ENCODE results near the gene TCF12. TPM values are rescaled to one million over a fixed set of nuclear protein-coding genes. Genes with fewer than 3 reads are reported as not detected.

Gene TCF12
- total RNA-seq, 1 experiment from 2014 or later, result 76.7 TPM

DNA sequence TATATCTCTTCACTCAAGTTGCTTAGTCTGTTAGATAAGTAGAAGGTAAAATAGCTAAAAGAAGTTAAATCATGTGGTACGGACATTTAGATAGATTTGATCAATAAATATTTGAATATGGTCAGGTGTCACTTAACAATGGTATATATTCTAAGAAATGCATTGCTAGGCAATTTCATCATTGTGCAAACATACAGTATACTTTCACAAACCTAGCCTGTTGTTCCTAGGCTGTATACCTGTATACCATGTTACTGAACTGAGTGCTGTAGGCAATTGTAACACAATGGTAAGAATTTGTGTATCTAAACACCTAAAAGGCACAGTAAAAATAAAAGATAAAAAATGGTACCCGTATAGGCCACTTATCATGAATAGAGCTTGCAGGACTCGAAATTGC lies 345.1 kb downstream of the TCF12 start:
- Histone ChIP-seq H2AFZ (ENCODE audit: low read length) (no peak overlapping the region), H4K8ac (replicated peaks; ENCODE audit: insufficient read length, low read depth, low read length) (no peak overlapping the region), H3K79me2 (ENCODE audit: insufficient read depth, low read length) (no peaks in the 10 kb centered on the region), H2AK5ac (ENCODE audit: insufficient read length, low read length) (no peak overlapping the region), H2BK15ac (ENCODE audit: low read depth, low read length) (no peak overlapping the region), H3K56ac (ENCODE audit: insufficient read length, low read depth, low read length) (no peak overlapping the region), H3K23ac (ENCODE audit: insufficient read length, low read depth, low read length) (no peak overlapping the region), H3K18ac (ENCODE audit: insufficient read length, low read depth, low read length) (no peak overlapping the region), H4K91ac (ENCODE audit: insufficient read length, low read depth, low read length) (no peak overlapping the region), H3K14ac (ENCODE audit: insufficient read depth, low read length) (no peak overlapping the region), H3K27ac (ENCODE audit: insufficient read length, low read depth, low read length) (no peak overlapping the region), H2BK5ac (ENCODE audit: insufficient read length, low read length) (no peak overlapping the region), H4K5ac (ENCODE audit: insufficient read length, low read depth, low read length) (no peak overlapping the region), H3K79me1 (ENCODE audit: insufficient read depth, low read depth, low read length, poor library complexity, severe bottlenecking) (no peaks in the 10 kb centered on the region), H4K20me1 (ENCODE audit: control insufficient read depth, insufficient read depth, insufficient read length) (no peaks in the 10 kb centered on the region), H3K9me3 (ENCODE audit: control insufficient read depth, low read depth, low read length) (no peaks in the 10 kb centered on the region), H3K27me3 (ENCODE audit: insufficient read depth, low read length) (no peaks in the 10 kb centered on the region), H3K4me2 (ENCODE audit: insufficient read depth, insufficient read length, low read length) (no peak overlapping the region), H3K4me1 (ENCODE audit: insufficient read depth, low read length) (no peaks in the 10 kb centered on the region), H3K4ac (ENCODE audit: low read depth, low read length) (no peak overlapping the region), H2BK20ac (ENCODE audit: low read depth, low read length, poor library complexity, severe bottlenecking) (no peak overlapping the region), H2BK12ac (ENCODE audit: insufficient read length, low read depth, low read length) (no peak overlapping the region), H3K9ac (ENCODE audit: extremely low read depth, insufficient read length, low read length) (no peak overlapping the region), H3T11ph (ENCODE audit: low read length) (no peak overlapping the region), H3K23me2 (ENCODE audit: insufficient read length, low read depth, low read length, poor library complexity, severe bottlenecking) (no peaks in the 10 kb centered on the region), H2BK120ac (ENCODE audit: low read depth, low read length, poor library complexity, severe bottlenecking) (no peak overlapping the region)
- TF ChIP-seq, protein P1, sequence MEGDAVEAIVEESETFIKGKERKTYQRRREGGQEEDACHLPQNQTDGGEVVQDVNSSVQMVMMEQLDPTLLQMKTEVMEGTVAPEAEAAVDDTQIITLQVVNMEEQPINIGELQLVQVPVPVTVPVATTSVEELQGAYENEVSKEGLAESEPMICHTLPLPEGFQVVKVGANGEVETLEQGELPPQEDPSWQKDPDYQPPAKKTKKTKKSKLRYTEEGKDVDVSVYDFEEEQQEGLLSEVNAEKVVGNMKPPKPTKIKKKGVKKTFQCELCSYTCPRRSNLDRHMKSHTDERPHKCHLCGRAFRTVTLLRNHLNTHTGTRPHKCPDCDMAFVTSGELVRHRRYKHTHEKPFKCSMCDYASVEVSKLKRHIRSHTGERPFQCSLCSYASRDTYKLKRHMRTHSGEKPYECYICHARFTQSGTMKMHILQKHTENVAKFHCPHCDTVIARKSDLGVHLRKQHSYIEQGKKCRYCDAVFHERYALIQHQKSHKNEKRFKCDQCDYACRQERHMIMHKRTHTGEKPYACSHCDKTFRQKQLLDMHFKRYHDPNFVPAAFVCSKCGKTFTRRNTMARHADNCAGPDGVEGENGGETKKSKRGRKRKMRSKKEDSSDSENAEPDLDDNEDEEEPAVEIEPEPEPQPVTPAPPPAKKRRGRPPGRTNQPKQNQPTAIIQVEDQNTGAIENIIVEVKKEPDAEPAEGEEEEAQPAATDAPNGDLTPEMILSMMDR (conservative IDR thresholded peaks at IDR 0.05), result no peak
- no peaks in the 10 kb centered on the region for H3K9me3 Mint-ChIP-seq
- peaks cover 36 to 37% (median 36%) of the 10 kb centered on the region in 3 experiments for H3K36me3 Mint-ChIP-seq (ENCODE audit: insufficient read depth in 1 of 3, low read depth in 3 of 3)
- no CpG with 5 or more reads among the region's 3 CpGs for WGBS (ENCODE audit: extremely low coverage, insufficient read length, low lambda C conversion rate)
- H3K27ac Mint-ChIP-seq, result no peak overlapping the region
- no peaks in the 10 kb centered on the region for H3K27me3 Mint-ChIP-seq (ENCODE audit: low read depth)
- DNase-seq, result no peak
- no peak overlapping the region for H3K4me3 Mint-ChIP-seq
- peaks cover 20 to 22% of the 10 kb centered on the region in 2 experiments for H3K4me1 Mint-ChIP-seq

All from H9 (cell line).